UCSD-AML1 (cell line): Measurements from ENCODE around the gene FECH.
"Not testable (repeated sequence)": the region's sequence is repeated elsewhere in the genome, so short reads cannot be mapped to it uniquely, and the experiment has no call there.

Experiments
- DNase-seq: peaks from one replicate; lab custom pipeline; 2025; ENCODE audit not compliant: unreplicated experiment; lab: John Stamatoyannopoulos, UW

FECH gene

DNA sequence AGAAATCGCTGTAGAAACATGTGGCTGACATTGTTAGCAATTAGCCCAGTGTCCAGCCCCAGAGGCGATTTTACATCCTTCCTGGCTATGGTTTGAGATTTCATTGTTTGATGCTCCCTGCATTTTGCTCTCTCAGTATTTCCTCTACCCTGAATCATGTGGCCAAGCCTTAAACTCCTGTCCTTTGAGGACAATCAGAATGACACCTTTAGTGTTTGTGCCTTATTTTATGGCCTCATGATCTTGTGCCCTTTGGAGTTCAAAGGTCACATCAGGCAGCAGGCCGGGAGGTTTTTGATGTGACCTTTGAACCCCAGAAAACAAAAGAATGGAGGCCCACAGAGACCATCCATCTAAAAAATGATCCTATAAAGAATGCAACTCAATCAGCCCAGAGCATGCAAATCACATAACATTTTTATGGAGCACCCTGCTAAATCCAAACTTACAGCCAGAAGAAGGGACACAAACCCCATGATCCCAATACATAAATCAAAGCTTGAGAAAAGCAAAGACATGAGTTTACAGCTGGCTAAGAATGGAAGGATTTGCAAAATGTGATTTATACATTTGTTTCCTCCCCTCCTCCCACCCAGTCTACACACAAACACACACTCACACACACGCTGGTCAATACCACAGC lies 52.5 kb downstream of the FECH start:
- no peak for DNase-seq

DNA sequence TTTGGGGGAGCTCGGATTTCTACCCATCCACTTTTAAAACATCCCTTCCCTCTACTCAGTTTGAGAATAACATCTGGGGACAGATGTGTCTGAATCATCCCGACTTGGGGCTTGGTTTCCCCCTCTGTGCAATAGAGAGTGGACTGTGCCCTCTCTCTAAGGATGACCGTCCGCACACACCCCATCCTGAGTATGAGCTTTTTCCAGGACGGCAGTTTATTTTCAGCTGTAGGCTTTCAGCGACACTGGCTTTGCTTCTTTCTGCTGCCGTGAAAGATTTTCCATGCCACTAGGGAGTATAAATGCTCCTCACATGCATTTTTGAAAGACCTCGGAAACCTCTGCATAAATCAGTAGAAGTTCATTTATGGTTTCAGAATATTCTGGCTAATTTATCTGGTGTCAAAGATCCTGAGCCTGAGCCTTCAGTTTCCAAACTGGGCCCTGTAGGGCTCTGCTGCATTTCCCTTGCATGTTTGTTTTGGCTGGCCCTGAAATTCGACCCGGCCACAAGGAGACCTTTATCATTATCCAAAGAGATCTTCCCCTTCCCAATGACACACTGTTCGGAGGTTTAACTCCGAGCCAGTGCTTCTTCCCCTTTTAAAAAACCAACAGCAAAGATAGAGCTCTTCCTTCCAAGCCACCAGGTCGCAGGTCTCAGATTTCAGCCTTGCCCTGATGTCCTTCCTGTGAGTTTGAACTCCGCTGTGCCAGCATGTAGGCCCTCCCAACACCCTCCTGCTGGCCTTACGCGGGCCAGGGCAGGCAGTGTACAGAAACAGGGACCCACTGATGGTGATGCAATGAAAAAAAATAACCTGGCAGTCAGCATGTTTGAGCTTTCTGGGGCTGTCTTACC lies 53.3 kb downstream of the FECH start:
- no peak for DNase-seq

DNA sequence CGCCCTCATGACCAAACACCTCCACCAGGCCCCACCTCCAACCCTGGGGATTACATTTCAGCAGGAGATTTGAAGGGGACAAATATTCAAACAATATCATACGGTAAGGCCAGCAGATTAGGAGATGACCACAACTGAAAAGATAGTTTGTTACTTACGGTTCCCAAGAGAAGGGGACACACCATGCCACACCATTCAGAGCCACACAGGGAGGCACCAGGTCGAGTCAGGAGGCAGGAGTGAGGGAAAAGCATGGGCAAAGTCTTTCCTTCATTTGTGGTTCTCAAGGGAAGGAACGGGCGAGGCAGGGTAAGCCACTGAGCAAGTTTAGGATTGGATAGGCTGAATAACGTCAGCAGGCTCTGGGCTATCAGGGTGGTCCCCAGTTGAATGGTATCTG lies 57.4 kb downstream of the FECH start:
- DNase-seq = no peak

DNA sequence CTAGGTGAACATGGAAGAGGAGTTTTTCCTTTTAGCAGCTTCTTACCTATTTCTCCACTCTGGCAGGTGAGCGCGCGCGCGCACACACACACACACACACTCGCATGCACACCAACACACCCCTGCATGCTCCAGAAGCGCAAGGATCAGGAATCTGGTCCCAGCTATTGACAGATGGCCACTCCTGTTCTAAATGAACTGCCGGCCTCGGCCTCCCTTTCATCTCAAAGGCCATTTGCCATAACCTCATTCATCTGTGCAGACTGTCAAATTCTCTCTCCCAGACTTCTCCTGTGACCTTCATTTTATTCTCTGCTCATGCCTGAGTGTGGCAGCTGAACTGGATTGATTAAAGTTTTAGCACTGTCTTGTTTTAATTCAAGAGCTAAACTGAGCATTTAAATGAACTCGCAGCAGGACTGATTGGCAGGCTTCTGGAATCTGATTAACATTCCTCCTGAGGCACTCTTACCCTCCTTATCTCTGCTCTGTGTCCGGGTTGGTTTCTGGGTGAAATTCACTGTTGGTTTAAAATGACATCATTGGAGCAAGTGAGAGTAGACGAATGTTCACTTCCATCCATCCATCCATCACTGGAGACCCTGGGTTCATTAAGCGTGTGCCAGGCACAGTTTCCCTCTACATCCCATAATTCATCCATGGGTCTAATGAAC lies 58.8 kb downstream of the FECH start:
- no peak for DNase-seq

DNA sequence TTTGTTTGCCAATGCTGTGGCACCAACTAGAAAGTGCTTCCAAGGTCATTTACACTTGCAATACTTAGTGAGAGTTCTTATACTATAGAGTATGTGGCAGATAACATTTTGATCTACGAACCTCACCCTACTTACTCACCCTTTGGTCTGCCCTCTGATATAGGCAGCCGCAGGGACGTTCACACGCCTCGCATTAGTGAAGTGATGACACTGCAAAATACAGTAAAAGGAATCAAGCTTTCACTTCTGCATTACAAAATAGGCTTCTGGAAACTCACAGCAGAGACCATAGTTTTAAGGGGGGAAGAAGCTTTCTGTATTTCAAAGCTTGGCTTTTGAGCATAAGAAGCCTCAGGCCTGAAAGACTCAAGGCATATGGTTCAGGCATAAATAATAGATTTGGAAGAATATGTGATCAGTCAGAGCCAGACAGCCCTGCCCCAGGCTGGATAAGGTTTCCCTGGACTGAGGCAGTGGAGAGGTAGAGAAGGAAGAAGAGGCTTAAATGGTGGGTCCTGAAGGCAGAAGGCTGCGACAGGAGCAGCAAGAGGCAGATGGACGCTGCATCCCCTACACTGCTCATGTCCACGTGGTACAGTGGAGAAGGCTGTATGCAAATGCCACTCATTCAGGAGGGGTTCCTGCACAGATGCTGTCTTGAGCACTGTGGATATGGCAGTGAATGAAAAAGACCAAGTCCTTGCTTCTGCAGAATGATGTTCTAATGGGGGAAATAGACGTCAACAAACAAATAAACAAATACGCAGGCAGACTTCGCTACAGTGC lies 63.1 kb downstream of the FECH start:
- DNase-seq = no peak

DNA sequence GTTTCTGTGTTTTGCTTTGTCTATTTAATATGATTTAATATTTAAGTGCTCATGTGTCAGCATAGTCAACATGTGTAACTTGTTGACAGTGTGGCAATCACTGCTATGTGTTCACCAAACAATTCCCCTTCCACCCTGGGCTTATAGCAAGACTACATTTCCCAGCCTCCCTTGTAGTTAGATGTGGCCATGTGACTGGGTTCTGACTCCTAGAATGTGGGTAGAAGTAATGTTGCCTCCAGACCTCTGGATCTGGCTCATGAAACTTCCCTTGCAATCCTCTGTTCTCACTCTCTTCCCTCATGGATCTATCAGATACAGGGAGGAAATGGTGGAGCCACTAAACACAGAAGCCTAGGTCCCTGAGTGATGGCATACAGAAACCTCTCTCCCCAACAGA lies 64.2 kb downstream of the FECH start:
- DNase-seq = not testable (repeated sequence)

DNA sequence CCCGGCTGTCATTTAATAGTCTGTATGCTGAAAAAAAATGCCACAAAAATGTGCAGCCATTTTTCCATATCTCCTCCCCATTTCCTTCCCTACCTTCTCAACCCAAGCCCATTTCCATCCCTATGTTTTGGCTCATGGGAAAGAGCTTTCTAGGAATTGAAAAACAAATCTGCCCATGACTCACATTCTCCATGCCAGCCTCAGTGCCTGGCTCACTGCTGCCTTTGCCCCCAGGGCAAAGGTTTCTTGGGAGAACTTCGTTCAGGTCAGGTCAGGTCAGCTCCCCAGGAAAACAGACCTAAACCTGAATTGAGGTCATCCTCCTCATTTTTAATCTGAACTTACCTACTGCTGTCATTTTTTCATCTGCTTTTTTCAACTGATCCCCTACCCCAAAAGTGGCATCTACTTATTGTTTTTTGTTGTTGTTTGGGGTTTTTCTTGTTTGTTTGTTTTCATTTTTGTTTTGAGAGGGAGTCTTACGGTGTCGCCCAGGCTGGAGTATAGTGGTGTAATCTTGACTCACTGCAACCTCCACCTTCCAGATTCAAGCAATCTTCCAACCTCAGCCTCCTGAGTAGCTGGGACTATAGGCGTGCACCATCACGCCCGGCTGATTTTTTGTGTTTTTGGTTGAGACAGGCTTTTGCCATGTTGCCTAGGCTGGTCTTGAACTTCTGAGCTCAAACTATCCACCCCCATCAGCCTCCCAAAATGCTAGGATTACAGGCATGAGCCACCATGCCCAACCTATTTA lies 66.7 kb downstream of the FECH start:
- no peak for DNase-seq

DNA sequence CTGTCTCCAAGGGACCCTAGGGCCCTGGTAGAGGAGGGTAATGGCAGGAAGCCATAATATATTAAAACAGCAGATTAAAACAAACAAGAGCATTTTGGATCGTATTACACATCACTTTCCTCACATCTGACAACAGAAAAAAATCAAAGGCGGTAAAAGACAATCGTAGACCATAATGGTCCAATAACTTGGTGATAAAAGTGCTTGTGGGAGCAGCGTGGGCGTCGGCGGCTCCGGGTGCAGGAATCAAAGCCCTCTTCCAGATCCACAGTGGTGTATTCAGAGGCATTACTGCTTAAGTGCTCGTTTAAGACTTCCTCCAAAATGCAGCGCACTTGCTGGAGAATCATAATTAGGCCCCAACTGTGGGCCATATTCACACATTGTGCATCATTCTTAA lies 68.0 kb downstream of the FECH start:
- DNase-seq = no peak

DNA sequence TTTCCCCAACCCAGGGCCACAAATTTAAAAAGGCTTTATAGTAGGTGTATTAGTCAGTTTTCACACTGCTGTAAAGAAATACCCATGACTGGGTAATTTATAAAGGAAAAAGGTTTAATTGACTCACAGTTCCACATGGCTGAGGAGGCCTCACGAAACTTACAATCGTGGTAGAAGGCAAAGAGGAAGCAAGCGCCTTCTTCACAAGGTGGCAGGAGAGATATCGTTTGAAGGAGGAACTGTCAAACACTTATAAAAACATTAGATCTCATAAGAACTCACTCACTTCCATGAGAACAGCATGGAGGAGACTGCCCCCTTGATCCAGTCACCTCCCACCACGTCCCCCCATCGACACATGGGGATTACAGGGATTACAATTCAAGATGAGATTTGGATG lies 70.4 kb downstream of the FECH start:
- no peak for DNase-seq

DNA sequence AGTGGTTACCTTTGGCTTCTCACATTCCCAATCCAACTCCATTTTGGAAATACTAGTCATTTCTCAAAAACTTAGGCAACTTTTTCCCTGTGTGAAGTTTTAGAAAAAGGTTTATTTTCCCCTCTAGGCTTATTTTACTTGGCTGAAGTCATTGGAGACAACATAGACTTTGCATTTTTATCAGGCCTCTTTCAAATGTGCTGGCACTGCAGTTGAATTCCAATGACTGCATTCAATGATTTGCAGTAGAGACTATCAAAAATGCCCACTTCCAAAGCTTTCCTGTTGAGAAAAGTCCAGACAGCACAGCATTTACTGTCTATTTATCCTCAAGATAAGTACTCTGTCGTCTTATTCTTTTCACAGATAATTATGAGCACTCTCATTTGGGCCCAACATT lies 81.3 kb downstream of the FECH start:
- no peak for DNase-seq

DNA sequence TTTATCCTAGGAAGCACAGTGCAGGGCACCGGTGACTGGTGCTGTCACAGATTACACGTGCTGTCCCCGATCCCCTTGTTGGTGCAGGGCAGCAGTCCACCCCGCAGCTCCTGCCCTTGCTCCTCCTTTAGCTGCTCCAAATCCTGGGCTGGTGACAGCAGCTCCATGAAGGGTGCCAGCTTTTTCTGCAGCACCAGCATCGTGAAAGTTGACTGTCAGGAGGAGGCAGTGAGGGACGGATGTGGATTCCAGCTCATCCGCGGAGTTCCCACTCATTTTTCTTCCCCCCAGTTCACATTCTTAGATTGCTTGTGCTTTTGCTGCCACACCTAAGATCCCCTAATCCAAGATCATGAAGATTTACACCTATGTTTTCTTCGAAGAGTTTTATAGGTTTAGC lies 83.9 kb downstream of the FECH start:
- DNase-seq = no peak

DNA sequence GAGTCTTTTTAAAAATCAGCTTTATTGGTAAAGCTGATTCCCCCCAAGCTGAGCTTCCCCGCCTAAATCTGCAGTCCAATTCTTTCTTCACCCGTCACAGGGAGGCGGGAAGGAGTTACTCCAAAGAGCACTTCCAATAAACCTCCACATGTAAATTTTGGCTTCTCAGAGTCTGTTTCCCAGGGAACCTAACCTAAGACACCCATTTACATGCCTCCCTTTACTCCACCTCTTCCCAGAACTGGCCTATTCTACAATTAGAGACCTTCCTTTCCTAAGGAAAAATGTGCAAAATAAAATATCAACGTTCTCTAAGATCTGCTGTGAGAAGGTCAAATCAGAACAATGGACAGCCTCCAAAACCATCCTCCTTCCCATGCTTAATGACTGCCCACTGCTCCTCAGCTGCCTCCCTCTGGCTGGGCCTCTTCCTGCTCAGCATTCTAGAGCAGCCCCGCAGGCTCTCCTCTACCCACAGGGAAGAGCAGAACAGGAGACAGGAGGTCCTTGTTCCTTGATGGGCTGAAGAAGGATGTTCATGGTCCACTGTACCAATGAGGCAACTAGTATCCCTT lies 87.7 kb downstream of the FECH start:
- DNase-seq = no peak
